Thyroid gland (tissue), 4 donors: Measurements from ENCODE around the gene PRPSAP2.

ENCODE experiments used
- CTCF ChIP-seq, 6 experiments: fragments of 200-600 bp in 3 of 6; fragments of 450-650 bp in 3 of 6; sonication (generic) in 3 of 6; IDR thresholded peaks; one replicate each; pipeline ENCODE4 v1.5.1; 2016 to 2019; ENCODE audit warnings: antibody characterized with exemption in 6 of 6, mild to moderate bottlenecking in 2 of 6, inconsistent platforms in 1 of 6, moderate library complexity in 1 of 6
- POLR2A ChIP-seq, 2 donors: fragments of 450-650 bp; IDR thresholded peaks; one replicate each; pipeline ENCODE4 v1.6.1; 2017; ENCODE audit warnings: antibody characterized with exemption in 2 of 2, mild to moderate bottlenecking in 2 of 2, moderate library complexity in 1 of 2

- no peak for TF ChIP-seq POLR2A (IDR thresholded peaks at IDR 0.05)
- no peak for TF ChIP-seq CTCF (IDR thresholded peaks at IDR 0.05)
These were observed 47.3 kb downstream of the PRPSAP2 start for GRCh38 chr17:18905226-18905625.
